Measurements from ENCODE around the gene CYP17A1. TPM values are rescaled to one million over a fixed set of nuclear protein-coding genes. Genes with fewer than 3 reads are reported as not detected.
"Not testable (repeated sequence)": the region's sequence is repeated elsewhere in the genome, so short reads cannot be mapped to it uniquely, and the experiment has no call there.

CYP17A1 gene
- polyA plus RNA-seq, 1 donor from 2014 or later, result not detected

DNA sequence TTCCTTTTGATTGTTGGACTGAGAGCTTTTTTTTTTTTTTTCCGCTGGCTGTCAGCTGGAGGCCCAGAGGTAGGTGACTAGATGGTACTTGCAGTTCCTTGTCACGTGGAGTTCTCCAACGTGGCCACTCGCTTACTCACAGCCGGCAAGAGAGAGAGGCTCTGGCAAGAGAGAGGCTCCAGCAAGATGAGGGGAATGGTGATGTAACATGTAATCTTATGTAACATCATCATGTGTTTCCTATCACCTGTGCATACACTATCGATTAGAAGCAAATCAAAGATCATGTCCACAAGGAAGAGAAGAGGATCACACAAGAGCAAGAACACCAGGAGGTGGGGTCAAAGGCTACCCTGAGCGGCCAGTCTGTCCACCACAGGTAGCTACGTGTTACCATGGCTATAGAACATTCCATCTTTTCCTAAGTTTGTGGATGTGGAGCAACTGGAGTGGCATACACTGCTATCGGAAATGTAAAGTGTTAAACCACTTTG is 12.9 kb upstream of the CYP17A1 start:
- H3K27me3 ChIP-seq (ENCODE audit: insufficient read depth, low read depth, low read length), result no peaks in the 10 kb centered on the region
- H3K4me2 ChIP-seq (ENCODE audit: low read length), result no peak overlapping the region
- H3K36me3 ChIP-seq (ENCODE audit: insufficient read depth, low read length), result no peaks in the 10 kb centered on the region
- H3F3A ChIP-seq (ENCODE audit: insufficient read depth, low read length, poor library complexity, severe bottlenecking), result no peaks in the 10 kb centered on the region
- no peak overlapping the region for H3K27ac ChIP-seq (ENCODE audit: low read length)
- H2AFZ ChIP-seq (ENCODE audit: low read depth, low read length), result no peak overlapping the region
- no peaks in the 10 kb centered on the region for H4K20me1 ChIP-seq (ENCODE audit: insufficient read depth)
- no peaks in the 10 kb centered on the region for H3K79me2 ChIP-seq (replicated peaks; ENCODE audit: insufficient read depth, low read length)
- no peaks in the 10 kb centered on the region for H3K9me2 ChIP-seq (ENCODE audit: insufficient read depth, low read length)
- H3K4me3 ChIP-seq (ENCODE audit: low read length), result no peak overlapping the region
- no peaks in the 10 kb centered on the region for H3K9me3 ChIP-seq (ENCODE audit: low read length)
- no peak overlapping the region for H3K9ac ChIP-seq (ENCODE audit: low read length)
- TF ChIP-seq SMC3 (conservative IDR thresholded peaks at IDR 0.05; ENCODE audit: poor library complexity) (no peak), EP300 (conservative IDR thresholded peaks at IDR 0.05; ENCODE audit: poor library complexity, severe bottlenecking) (no peak), RAD21 (conservative IDR thresholded peaks at IDR 0.05) (no peak), TAF1 (IDR thresholded peaks at IDR 0.05; ENCODE audit: low read depth) (no peak), EZH2 (IDR thresholded peaks at IDR 0.05; ENCODE audit: borderline replicate concordance, insufficient read depth, low read length, poor library complexity, severe bottlenecking) (no peak), POLR2AphosphoS5 (IDR thresholded peaks at IDR 0.05) (no peak), MXI1 (conservative IDR thresholded peaks at IDR 0.05; ENCODE audit: poor library complexity, severe bottlenecking) (no peak)
- TF ChIP-seq, protein P1, sequence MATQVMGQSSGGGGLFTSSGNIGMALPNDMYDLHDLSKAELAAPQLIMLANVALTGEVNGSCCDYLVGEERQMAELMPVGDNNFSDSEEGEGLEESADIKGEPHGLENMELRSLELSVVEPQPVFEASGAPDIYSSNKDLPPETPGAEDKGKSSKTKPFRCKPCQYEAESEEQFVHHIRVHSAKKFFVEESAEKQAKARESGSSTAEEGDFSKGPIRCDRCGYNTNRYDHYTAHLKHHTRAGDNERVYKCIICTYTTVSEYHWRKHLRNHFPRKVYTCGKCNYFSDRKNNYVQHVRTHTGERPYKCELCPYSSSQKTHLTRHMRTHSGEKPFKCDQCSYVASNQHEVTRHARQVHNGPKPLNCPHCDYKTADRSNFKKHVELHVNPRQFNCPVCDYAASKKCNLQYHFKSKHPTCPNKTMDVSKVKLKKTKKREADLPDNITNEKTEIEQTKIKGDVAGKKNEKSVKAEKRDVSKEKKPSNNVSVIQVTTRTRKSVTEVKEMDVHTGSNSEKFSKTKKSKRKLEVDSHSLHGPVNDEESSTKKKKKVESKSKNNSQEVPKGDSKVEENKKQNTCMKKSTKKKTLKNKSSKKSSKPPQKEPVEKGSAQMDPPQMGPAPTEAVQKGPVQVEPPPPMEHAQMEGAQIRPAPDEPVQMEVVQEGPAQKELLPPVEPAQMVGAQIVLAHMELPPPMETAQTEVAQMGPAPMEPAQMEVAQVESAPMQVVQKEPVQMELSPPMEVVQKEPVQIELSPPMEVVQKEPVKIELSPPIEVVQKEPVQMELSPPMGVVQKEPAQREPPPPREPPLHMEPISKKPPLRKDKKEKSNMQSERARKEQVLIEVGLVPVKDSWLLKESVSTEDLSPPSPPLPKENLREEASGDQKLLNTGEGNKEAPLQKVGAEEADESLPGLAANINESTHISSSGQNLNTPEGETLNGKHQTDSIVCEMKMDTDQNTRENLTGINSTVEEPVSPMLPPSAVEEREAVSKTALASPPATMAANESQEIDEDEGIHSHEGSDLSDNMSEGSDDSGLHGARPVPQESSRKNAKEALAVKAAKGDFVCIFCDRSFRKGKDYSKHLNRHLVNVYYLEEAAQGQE (IDR thresholded peaks at IDR 0.05; ENCODE audit: borderline replicate concordance), result no peak
- TF ChIP-seq, protein P2, sequence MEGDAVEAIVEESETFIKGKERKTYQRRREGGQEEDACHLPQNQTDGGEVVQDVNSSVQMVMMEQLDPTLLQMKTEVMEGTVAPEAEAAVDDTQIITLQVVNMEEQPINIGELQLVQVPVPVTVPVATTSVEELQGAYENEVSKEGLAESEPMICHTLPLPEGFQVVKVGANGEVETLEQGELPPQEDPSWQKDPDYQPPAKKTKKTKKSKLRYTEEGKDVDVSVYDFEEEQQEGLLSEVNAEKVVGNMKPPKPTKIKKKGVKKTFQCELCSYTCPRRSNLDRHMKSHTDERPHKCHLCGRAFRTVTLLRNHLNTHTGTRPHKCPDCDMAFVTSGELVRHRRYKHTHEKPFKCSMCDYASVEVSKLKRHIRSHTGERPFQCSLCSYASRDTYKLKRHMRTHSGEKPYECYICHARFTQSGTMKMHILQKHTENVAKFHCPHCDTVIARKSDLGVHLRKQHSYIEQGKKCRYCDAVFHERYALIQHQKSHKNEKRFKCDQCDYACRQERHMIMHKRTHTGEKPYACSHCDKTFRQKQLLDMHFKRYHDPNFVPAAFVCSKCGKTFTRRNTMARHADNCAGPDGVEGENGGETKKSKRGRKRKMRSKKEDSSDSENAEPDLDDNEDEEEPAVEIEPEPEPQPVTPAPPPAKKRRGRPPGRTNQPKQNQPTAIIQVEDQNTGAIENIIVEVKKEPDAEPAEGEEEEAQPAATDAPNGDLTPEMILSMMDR (IDR thresholded peaks at IDR 0.05; ENCODE audit: poor library complexity, severe bottlenecking), result no peak

DNA sequence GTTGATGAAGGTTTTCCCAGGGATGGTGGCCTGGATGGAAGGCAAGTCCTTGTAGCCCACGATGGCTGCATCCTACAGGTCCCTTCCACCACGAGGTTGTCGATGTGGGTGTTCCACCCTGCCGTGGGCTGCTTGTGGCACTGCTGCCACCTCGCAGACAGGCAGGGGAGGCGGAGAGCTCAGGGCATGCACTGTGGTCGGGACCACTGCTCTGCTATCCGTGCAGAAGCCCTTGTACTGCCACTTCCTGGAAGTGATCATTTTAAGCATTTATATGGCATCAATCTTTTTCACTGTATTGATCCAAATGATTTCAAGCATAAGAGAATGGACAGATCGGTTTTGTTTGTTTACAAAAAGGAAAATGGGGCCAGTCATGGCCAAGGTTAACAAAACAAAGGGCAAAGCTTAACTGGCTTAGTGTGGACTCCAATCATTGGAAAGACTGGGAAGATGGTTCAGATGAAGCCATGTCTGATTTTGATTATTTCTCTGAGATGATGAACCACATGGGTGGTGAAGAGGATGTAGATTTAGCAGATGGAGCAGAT is 8.2 kb upstream of the CYP17A1 start:
- no peak for TF ChIP-seq SMC3 (conservative IDR thresholded peaks at IDR 0.05; ENCODE audit: poor library complexity)
- TF ChIP-seq, protein P2 (IDR thresholded peaks at IDR 0.05; ENCODE audit: poor library complexity, severe bottlenecking), result no peak
- TF ChIP-seq EP300 (conservative IDR thresholded peaks at IDR 0.05; ENCODE audit: poor library complexity, severe bottlenecking), result no peak
- TF ChIP-seq, protein P1 (IDR thresholded peaks at IDR 0.05; ENCODE audit: borderline replicate concordance), result no peak
- TF ChIP-seq MXI1 (conservative IDR thresholded peaks at IDR 0.05; ENCODE audit: poor library complexity, severe bottlenecking), result no peak
- TF ChIP-seq POLR2AphosphoS5 (IDR thresholded peaks at IDR 0.05), result no peak
- no peak for TF ChIP-seq RAD21 (conservative IDR thresholded peaks at IDR 0.05)
- no peak for TF ChIP-seq EZH2 (IDR thresholded peaks at IDR 0.05; ENCODE audit: borderline replicate concordance, insufficient read depth, low read length, poor library complexity, severe bottlenecking)
- TF ChIP-seq TAF1 (IDR thresholded peaks at IDR 0.05; ENCODE audit: low read depth), result no peak
- Histone ChIP-seq H3K9me3 (ENCODE audit: low read length) (no peaks in the 10 kb centered on the region), H4K20me1 (ENCODE audit: insufficient read depth) (no peaks in the 10 kb centered on the region), H3K27me3 (ENCODE audit: insufficient read depth, low read depth, low read length) (no peaks in the 10 kb centered on the region), H2AFZ (ENCODE audit: low read depth, low read length) (no peak overlapping the region), H3K4me3 (ENCODE audit: low read length) (no peak overlapping the region), H3K36me3 (ENCODE audit: insufficient read depth, low read length) (no peaks in the 10 kb centered on the region), H3K4me2 (ENCODE audit: low read length) (no peak overlapping the region), H3K79me2 (replicated peaks; ENCODE audit: insufficient read depth, low read length) (no peaks in the 10 kb centered on the region), H3K27ac (ENCODE audit: low read length) (no peak overlapping the region), H3K9me2 (ENCODE audit: insufficient read depth, low read length) (no peaks in the 10 kb centered on the region), H3K9ac (ENCODE audit: low read length) (no peak overlapping the region), H3F3A (ENCODE audit: insufficient read depth, low read length, poor library complexity, severe bottlenecking) (no peaks in the 10 kb centered on the region)

DNA sequence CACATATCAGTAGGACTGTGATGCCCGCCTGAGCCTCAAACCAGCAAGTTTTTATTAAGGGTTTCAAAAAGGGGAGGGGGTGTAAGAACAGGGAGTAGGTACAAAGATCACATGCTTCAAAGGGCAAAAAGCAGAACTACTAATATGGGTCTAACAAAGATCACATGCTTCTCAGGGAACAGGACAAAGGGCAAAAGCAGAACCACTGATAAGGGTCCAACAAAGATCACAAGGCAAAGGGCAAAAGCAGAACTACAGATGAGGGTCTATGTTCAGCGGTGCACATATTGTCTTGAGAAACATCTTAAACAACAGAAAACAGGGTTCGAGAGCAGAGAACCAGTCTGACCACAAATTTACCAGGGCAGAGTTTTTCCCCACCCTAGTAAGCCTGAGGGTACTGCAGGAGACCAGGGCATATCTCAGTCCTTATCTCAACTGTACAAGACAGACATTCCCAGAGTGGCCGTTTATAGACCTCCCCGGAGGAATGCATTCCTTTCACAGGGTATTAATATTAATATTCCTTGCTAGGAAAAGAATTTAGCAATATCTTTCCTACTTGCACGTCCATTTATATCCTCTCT is 7.1 kb upstream of the CYP17A1 start:
- H3K27me3 ChIP-seq (ENCODE audit: insufficient read depth, low read depth, low read length); H3K4me3 ChIP-seq (ENCODE audit: low read length); H3K9ac ChIP-seq (ENCODE audit: low read length); H3K27ac ChIP-seq (ENCODE audit: low read length); H3K9me3 ChIP-seq (ENCODE audit: low read length); H3K4me2 ChIP-seq (ENCODE audit: low read length); H3K9me2 ChIP-seq (ENCODE audit: insufficient read depth, low read length); H4K20me1 ChIP-seq (ENCODE audit: insufficient read depth); H3F3A ChIP-seq (ENCODE audit: insufficient read depth, low read length, poor library complexity, severe bottlenecking); H3K36me3 ChIP-seq (ENCODE audit: insufficient read depth, low read length); H3K79me2 ChIP-seq (replicated peaks; ENCODE audit: insufficient read depth, low read length); H2AFZ ChIP-seq (ENCODE audit: low read depth, low read length): not testable (repeated sequence)

Data from neural cell (in vitro differentiated cells).